Right lobe of liver (tissue), 6 donors: ENCODE measurements around the gene ALOX5. TPM values are rescaled to one million over a fixed set of nuclear protein-coding genes. Genes with fewer than 3 reads are reported as not detected.
A peak's percentile ranks its signal among the peaks of the same experiment; 100 is the strongest.

Experiments
- ATAC-seq, 4 donors: fragments of 200-7000 bp; cut with Tn5 transposase; one replicate each; pipeline ENCODE4 v1.9.1; 2020; ENCODE audit warnings: mild to moderate bottlenecking in 4 of 4, moderate library complexity in 4 of 4
- DNase-seq, 3 donors: peaks; one replicate each; pipeline ENCODE4 v3.0.0-alpha.2; 2020
- H3K27ac ChIP-seq, 3 donors: fragments of 200-600 bp; one replicate each; pipeline ENCODE4 v1.8.0; 2022
- H3K27me3 ChIP-seq, 2 donors: fragments of 200-600 bp; one replicate each; pipeline ENCODE4 v1.8.0; 2022
- H3K36me3 ChIP-seq, 4 donors: fragments of 200-600 bp; sonication (generic) in 1 of 4; one replicate each; pipeline versions ENCODE4 v1.5.1 to v1.8.0; 2017 to 2022; ENCODE audit warnings: control low read depth in 1 of 4
- H3K4me1 ChIP-seq, 4 donors: fragments of 200-600 bp; sonication (generic) in 1 of 4; one replicate each; pipeline versions ENCODE4 v1.5.1 to v1.8.0; 2017 to 2022; ENCODE audit warnings: control low read depth in 1 of 4
- H3K4me3 ChIP-seq, 3 donors: fragments of 200-600 bp; one replicate each; pipeline ENCODE4 v1.8.0; 2022
- H3K9me3 ChIP-seq, 4 donors: fragments of 200-600 bp; sonication (generic) in 1 of 4; one replicate each; pipeline versions ENCODE4 v1.5.1 to v1.8.0; 2017 to 2022; ENCODE audit warnings: control low read depth in 1 of 4
- CTCF ChIP-seq, 4 donors: fragments of 200-600 bp in 3 of 4; fragments of 450-650 bp in 1 of 4; IDR thresholded peaks; one replicate each; pipeline versions ENCODE4 v1.5.1 to v1.8.0; 2016 to 2022; ENCODE audit warnings: antibody characterized with exemption in 4 of 4, mild to moderate bottlenecking in 2 of 4
- POLR2A ChIP-seq: fragments of 450-650 bp; IDR thresholded peaks from one replicate; pipeline ENCODE4 v1.6.1; 2017; ENCODE audit warnings: antibody characterized with exemption, mild to moderate bottlenecking
- WGBS: methylation state at CpG from one replicate; pipeline ENCODE4 v1.1.6; 2018; ENCODE audit warnings: low coverage, low lambda C conversion rate; ENCODE audit not compliant: insufficient coverage; ENCODE audit errors: missing lambda C conversion rate; 5-methylcytosine and 5-hydroxymethylcytosine counted together
- intact Hi-C, 2 donors: fragments of 100-400 bp; cut with DNase I; formaldehyde crosslinking; loops; one replicate each; pipeline versions ENCODE4 v1.11.2 to v1.14.1; 2022
- total RNA-seq, 6 experiments: library from RNA; depleted of rRNA in 2 of 6; stranded (reverse); fragments of >200 nt in 2 of 6; fragmentation: NEBNext Ultra II Directional in 3 of 6; extraction: Animal tissue kit (Norgen Biotek cat#: 25700) in 3 of 6; gene quantifications; one replicate each; pipeline versions ENCODE4 v1.1.0 to v1.2.4, GENCODE V29; 2016 to 2023
- donor health status: DM: no; HTN: yes; CAD: no.
- donor health status: DM: no; HTN: no; CAD: no.
- donor health status: DM: no; HTN: no; CAD: no.
- donor health status: DM: no; HTN: yes; CAD: no.
- donor health status: DM: no; HTN: yes; CAD: no.

Gene ALOX5
- total RNA-seq, 6 experiments from 2014 or later: 3.1 to 10.9 (median 6.6) TPM

- 40% methylated on average over 1 of the region's 3 CpGs for WGBS
- DNase-seq (no peak), ATAC-seq (peak; percentile 59 to 84 (median 72))
- Histone ChIP-seq H3K9me3 (no peaks in the 10 kb centered on the region), H3K4me1 (peaks cover 0 to 41% (median 12%) of the 10 kb centered on the region in 4 donors), H3K27ac (no peak overlapping the region), H3K4me3 (no peak overlapping the region), H3K27me3 (no peaks in the 10 kb centered on the region), H3K36me3 (no peaks in the 10 kb centered on the region)
- intact Hi-C loops: no loop called here
- no peak for TF ChIP-seq POLR2A
- no peak for TF ChIP-seq CTCF (IDR thresholded peaks at IDR 0.05)
Measured at GRCh38 chr10:45451407-45451806, 77.4 kb downstream of the ALOX5 start.

GRCh38 chr10:45452268-45452667 lies 78.3 kb downstream of the ALOX5 start:
- intact Hi-C loops: no loop called here
- ATAC-seq: no peak
- no peak overlapping the region for H3K27ac ChIP-seq
- H3K4me3 ChIP-seq: no peak overlapping the region
- DNase-seq: no peak
- peaks cover 0 to 2% (median 0%) of the 10 kb centered on the region in 4 donors for H3K36me3 ChIP-seq
- H3K9me3 ChIP-seq: no peaks in the 10 kb centered on the region
- H3K27me3 ChIP-seq: no peaks in the 10 kb centered on the region
- no peak for TF ChIP-seq POLR2A
- TF ChIP-seq CTCF (IDR thresholded peaks at IDR 0.05): no peak
- H3K4me1 ChIP-seq: peaks cover 0 to 41% (median 12%) of the 10 kb centered on the region in 4 donors

- H3K27me3 ChIP-seq: no peaks in the 10 kb centered on the region
- TF ChIP-seq CTCF (IDR thresholded peaks at IDR 0.05): no peak
- TF ChIP-seq POLR2A: no peak
- no peak overlapping the region for H3K27ac ChIP-seq
- H3K4me3 ChIP-seq: no peak overlapping the region
- DNase-seq: no peak
- H3K4me1 ChIP-seq: peaks cover 0 to 36% (median 12%) of the 10 kb centered on the region in 4 donors
- peaks cover 0 to 9% (median 1%) of the 10 kb centered on the region in 4 donors for H3K36me3 ChIP-seq
- ATAC-seq: no peak
- WGBS: 77% methylated on average over 4 of the region's 7 CpGs
- intact Hi-C loops: no loop called here
- no peaks in the 10 kb centered on the region for H3K9me3 ChIP-seq
Measured at GRCh38 chr10:45452743-45453452, 78.9 kb downstream of the ALOX5 start.

GRCh38 chr10:45453639-45454255 lies 79.7 kb downstream of the ALOX5 start:
- ATAC-seq: peak; percentile 9 to 35 (median 19)

More at GRCh38 chr10:45453639-45454255, 79.7 kb downstream of the ALOX5 start:
- Histone ChIP-seq H3K4me1 (peaks cover 0 to 29% (median 12%) of the 10 kb centered on the region in 4 donors), H3K4me3 (no peak overlapping the region), H3K27ac (no peak overlapping the region), H3K36me3 (peaks cover 0 to 17% (median 1%) of the 10 kb centered on the region in 4 donors), H3K9me3 (no peaks in the 10 kb centered on the region), H3K27me3 (no peaks in the 10 kb centered on the region)
- intact Hi-C loops: no loop called here
- TF ChIP-seq POLR2A (no peak), CTCF (IDR thresholded peaks at IDR 0.05) (no peak)
- no peak for DNase-seq
- no CpG with 5 or more reads among the region's 9 CpGs for WGBS
